BLaER1 (cell line): Measurements from ENCODE around the gene ADGRG3.

Experiments
- H3K27ac ChIP-seq: shearing (Covaris generic); formaldehyde crosslinking; 2 replicates; pipeline ENCODE4 v1.8.1; 2022
- H3K27me3 ChIP-seq: shearing (Covaris generic); formaldehyde crosslinking; 2 replicates; pipeline ENCODE4 v1.8.1; 2022
- H3K36me3 ChIP-seq: shearing (Covaris generic); formaldehyde crosslinking; 2 replicates; pipeline ENCODE4 v1.8.1; 2022
- H3K4me1 ChIP-seq: shearing (Covaris generic); formaldehyde crosslinking; 2 replicates; pipeline ENCODE4 v1.8.1; 2022
- H3K4me2 ChIP-seq: shearing (Covaris generic); formaldehyde crosslinking; 2 replicates; pipeline ENCODE4 v1.8.1; 2022
- H3K4me3 ChIP-seq: shearing (Covaris generic); formaldehyde crosslinking; 2 replicates; pipeline ENCODE4 v1.8.1; 2022
- H3K9ac ChIP-seq: shearing (Covaris generic); formaldehyde crosslinking; 2 replicates; pipeline ENCODE4 v1.8.1; 2022
- H3K9me3 ChIP-seq: shearing (Covaris generic); formaldehyde crosslinking; 2 replicates; pipeline ENCODE4 v1.8.1; 2022
- H4K20me1 ChIP-seq: shearing (Covaris generic); formaldehyde crosslinking; 2 replicates; pipeline ENCODE4 v1.8.1; 2022
- Cebpa-rat ChIP-seq: shearing (Covaris generic); IDR thresholded peaks from 2 replicates; pipeline ENCODE4 v1.8.1; 2022

The ADGRG3 gene

GRCh38 chr16:57647136-57647875 is 20.8 kb upstream of the ADGRG3 start:
- Histone ChIP-seq H4K20me1 (no peaks in the 10 kb centered on the region), H3K27me3 (no peaks in the 10 kb centered on the region), H3K4me1 (peaks cover 91% of the 10 kb centered on the region), H3K27ac (peak overlapping the region; percentile 58), H3K4me3 (no peak overlapping the region), H3K9ac (peak overlapping the region; percentile 20; the same call in 1 of the 2 replicates), H3K9me3 (no peaks in the 10 kb centered on the region), H3K36me3 (peaks cover 3% of the 10 kb centered on the region; the same call in 1 of the 2 replicates), H3K4me2 (peak overlapping the region; percentile 88)
- no peak for TF ChIP-seq Cebpa-rat

- H3K27ac ChIP-seq: peak overlapping the region; percentile 58
- peaks cover 91% of the 10 kb centered on the region for H3K4me1 ChIP-seq
- H3K36me3 ChIP-seq: peaks cover 3% of the 10 kb centered on the region; the same call in 1 of the 2 replicates
- no peak for TF ChIP-seq Cebpa-rat
- H3K27me3 ChIP-seq: no peaks in the 10 kb centered on the region
- H3K9me3 ChIP-seq: no peaks in the 10 kb centered on the region
- no peak overlapping the region for H3K4me3 ChIP-seq
- H3K4me2 ChIP-seq: peak overlapping the region; percentile 88
- peak overlapping the region; percentile 20; the same call in 1 of the 2 replicates for H3K9ac ChIP-seq
- no peaks in the 10 kb centered on the region for H4K20me1 ChIP-seq
Measured at GRCh38 chr16:57648125-57648524, 20.0 kb upstream of the ADGRG3 start.

DNA sequence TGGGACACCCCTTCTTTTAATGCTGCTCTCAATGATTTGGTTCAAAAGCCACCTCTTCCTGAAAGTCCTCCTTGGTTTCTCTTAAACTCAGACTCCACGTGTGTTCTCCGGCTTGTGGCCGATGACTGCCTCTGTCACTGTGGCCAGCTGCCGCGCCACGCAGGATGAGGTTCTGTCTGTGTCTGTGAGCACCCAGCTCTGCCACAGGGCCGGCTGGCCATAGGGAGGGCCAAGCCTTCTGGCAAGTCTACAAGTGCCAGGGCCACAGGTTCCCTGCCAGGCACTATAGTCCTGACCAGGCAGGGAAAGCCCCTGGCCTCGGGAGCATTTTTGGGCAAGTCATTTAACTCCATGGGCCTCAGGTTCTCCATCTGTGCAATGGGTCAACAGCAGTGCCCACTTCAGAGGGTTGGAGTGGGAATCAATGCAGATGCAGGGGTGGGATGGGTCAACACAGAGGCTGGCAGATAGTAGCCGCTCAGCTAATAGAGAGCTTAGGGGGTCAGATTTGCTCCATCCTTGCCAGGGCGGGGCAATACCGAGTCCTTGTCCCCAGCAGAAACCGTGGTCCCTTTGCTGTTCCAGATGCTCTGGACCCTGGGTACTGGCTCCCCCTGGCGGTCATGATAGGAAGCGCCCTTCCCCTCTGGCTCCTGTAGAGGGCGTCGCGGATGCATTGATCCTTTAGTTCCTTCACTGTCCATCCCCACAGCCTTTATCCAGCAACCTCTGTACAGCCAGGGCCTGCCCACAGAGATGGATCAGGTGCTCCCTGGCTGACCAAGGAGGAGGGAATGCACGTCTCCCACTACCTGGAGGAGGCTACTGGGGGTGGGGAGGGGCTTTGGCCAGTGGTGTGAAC is 19.3 kb upstream of the ADGRG3 start:
- Histone ChIP-seq H4K20me1 (no peaks in the 10 kb centered on the region), H3K36me3 (peaks cover 3% of the 10 kb centered on the region; the same call in 1 of the 2 replicates), H3K27me3 (no peaks in the 10 kb centered on the region), H3K27ac (peak overlapping the region; percentile 58), H3K9me3 (no peaks in the 10 kb centered on the region), H3K9ac (peak overlapping the region; percentile 20; the same call in 1 of the 2 replicates), H3K4me2 (peak overlapping the region; percentile 88), H3K4me1 (peaks cover 92% of the 10 kb centered on the region), H3K4me3 (no peak overlapping the region)
- no peak for TF ChIP-seq Cebpa-rat

- Histone ChIP-seq H3K27ac (peak overlapping the region; percentile 32; the same call in 1 of the 2 replicates), H3K9me3 (no peaks in the 10 kb centered on the region), H3K36me3 (peaks cover 3% of the 10 kb centered on the region; the same call in 1 of the 2 replicates), H3K4me1 (peaks cover 94% of the 10 kb centered on the region), H3K4me3 (no peak overlapping the region), H3K4me2 (no peak overlapping the region), H3K27me3 (no peaks in the 10 kb centered on the region), H4K20me1 (no peaks in the 10 kb centered on the region), H3K9ac (no peak overlapping the region)
- no peak for TF ChIP-seq Cebpa-rat
Measured at GRCh38 chr16:57649443-57649751, 18.7 kb upstream of the ADGRG3 start.

DNA sequence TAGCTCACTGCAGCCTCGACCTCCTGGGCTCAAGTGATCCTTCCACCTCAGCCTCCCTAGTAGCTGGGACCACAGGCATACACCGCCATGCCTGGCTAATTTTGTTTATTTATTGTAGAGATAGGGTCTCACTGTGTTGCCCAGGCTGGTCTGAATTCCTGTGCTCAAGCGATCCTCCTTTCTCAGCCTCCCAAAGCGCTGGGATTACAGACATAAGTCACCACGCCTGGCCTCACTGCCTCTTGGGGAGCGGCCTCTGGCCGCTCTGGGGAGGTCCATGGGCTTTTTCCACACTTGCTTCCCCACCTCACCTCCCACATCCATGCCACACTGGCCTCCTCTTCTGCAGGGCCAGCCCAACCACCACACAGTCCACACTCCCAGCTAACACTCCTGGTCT is 18.3 kb upstream of the ADGRG3 start:
- peak overlapping the region; percentile 32 for H3K27ac ChIP-seq
- H3K4me1 ChIP-seq: peaks cover 94% of the 10 kb centered on the region
- no peaks in the 10 kb centered on the region for H3K27me3 ChIP-seq
- H3K9ac ChIP-seq: no peak overlapping the region
- peak overlapping the region; percentile 12; the same call in 1 of the 2 replicates for H3K4me2 ChIP-seq
- H3K4me3 ChIP-seq: no peak overlapping the region
- peaks cover 3% of the 10 kb centered on the region; the same call in 1 of the 2 replicates for H3K36me3 ChIP-seq
- no peak for TF ChIP-seq Cebpa-rat
- no peaks in the 10 kb centered on the region for H4K20me1 ChIP-seq
- no peaks in the 10 kb centered on the region for H3K9me3 ChIP-seq

GRCh38 chr16:57651344-57652333 is 16.5 kb upstream of the ADGRG3 start:
- Histone ChIP-seq H3K4me1 (peaks cover 79% of the 10 kb centered on the region), H3K27me3 (no peaks in the 10 kb centered on the region), H3K4me3 (no peak overlapping the region), H3K27ac (peak overlapping the region; percentile 83), H3K9me3 (no peaks in the 10 kb centered on the region), H3K9ac (no peak overlapping the region), H3K36me3 (peaks cover 3% of the 10 kb centered on the region; the same call in 1 of the 2 replicates), H4K20me1 (no peaks in the 10 kb centered on the region), H3K4me2 (peak overlapping the region; percentile 77)
- no peak for TF ChIP-seq Cebpa-rat

DNA sequence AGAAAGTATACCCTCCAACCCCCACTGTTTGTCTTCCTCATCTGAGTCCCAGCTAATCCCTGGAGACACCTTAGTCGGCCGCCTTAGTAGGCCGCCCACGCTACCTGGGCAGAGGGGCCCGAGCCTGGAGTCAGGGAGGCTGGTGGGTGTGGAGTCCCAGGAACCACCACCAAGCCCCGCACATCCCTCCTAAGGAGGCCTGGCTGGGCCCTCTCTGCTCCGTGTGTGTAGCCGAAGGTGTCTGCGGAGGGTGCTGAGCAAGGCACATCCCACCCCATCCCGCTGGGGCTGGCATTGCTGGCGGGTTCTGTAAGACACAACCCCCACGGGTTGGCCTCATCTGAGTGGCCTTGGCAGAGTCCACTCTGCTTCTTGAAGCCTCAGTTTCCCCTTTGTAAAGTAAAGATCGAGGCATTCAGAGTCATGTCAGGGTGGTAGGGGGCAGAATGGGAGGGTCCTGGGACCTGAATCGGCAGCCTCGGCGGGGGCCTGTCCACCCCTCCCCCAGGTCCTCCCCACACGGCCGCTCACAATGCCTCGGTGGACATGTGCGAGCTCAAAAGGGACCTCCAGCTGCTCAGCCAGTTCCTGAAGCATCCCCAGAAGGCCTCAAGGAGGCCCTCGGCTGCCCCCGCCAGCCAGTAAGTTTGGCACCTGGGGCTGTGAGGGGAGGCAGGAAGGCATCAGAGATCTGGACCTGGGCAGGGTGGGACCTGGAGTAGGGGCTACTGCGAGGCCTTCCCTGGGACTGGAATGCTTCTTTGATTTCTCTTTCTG is 15.2 kb upstream of the ADGRG3 start:
- TF ChIP-seq Cebpa-rat: no peak
- Histone ChIP-seq H4K20me1 (no peaks in the 10 kb centered on the region), H3K9me3 (no peaks in the 10 kb centered on the region), H3K27me3 (no peaks in the 10 kb centered on the region), H3K36me3 (peaks cover 3% of the 10 kb centered on the region; the same call in 1 of the 2 replicates), H3K27ac (peak overlapping the region; percentile 83), H3K9ac (peak overlapping the region; percentile 69), H3K4me3 (no peak overlapping the region), H3K4me1 (peaks cover 67% of the 10 kb centered on the region), H3K4me2 (peak overlapping the region; percentile 77)

DNA sequence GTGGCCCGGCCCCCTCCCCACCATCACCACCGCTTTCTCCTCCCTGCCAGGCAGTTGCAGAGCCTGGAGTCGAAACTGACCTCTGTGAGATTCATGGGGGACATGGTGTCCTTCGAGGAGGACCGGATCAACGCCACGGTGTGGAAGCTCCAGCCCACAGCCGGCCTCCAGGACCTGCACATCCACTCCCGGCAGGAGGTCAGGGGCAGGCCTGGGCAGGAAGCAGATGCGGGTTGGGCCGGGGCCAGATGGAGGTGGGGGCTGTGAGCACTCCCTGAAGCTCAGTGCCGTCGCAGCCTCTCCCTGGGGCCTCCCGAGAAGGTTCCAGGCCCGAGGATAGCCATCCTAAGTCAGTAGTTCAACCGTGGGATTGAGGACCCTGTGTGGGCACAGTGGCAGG is 14.2 kb upstream of the ADGRG3 start:
- Histone ChIP-seq H3K36me3 (peaks cover 3% of the 10 kb centered on the region; the same call in 1 of the 2 replicates), H3K4me2 (peak overlapping the region; percentile 77), H4K20me1 (no peaks in the 10 kb centered on the region), H3K9ac (peak overlapping the region; percentile 69), H3K9me3 (no peaks in the 10 kb centered on the region), H3K4me1 (peaks cover 57% of the 10 kb centered on the region), H3K4me3 (no peak overlapping the region), H3K27ac (peak overlapping the region; percentile 83), H3K27me3 (no peaks in the 10 kb centered on the region)
- TF ChIP-seq Cebpa-rat: no peak
